HG02610 (cell line): ENCODE data around the gene TMEM171.

Source experiments
- ATAC-seq: cut with Tn5 transposase; IDR thresholded peaks from one replicate; pipeline ENCODE4 v1.9.1; 2021; ENCODE audit warnings: mild to moderate bottlenecking, moderate library complexity; ENCODE audit not compliant: unreplicated experiment

TMEM171 gene

GRCh38 chr5:73119451-73120157, 771 bp upstream of the TMEM171 start:
- ATAC-seq = no peak

- ATAC-seq = no peak
Measured at GRCh38 chr5:73121119-73121463, 716 bp downstream of the TMEM171 start.

GRCh38 chr5:73122875-73123810, 2.8 kb downstream of the TMEM171 start:
- ATAC-seq = no peak

- no peak for ATAC-seq
Measured at GRCh38 chr5:73125289-73125688, 4.9 kb downstream of the TMEM171 start.

GRCh38 chr5:73126381-73126780, 6.0 kb downstream of the TMEM171 start:
- ATAC-seq = no peak

- ATAC-seq = no peak
Measured at GRCh38 chr5:73126957-73127356, 6.6 kb downstream of the TMEM171 start.

- no peak for ATAC-seq
Measured at GRCh38 chr5:73129143-73129542, 8.8 kb downstream of the TMEM171 start.

GRCh38 chr5:73130811-73131210, 10.4 kb downstream of the TMEM171 start:
- no peak for ATAC-seq

- ATAC-seq = no peak
Measured at GRCh38 chr5:73131711-73132425, 11.5 kb downstream of the TMEM171 start.

- ATAC-seq = no peak
Measured at GRCh38 chr5:73132759-73133158, 12.4 kb downstream of the TMEM171 start.

- no peak for ATAC-seq
Measured at GRCh38 chr5:73135021-73135420, 14.6 kb downstream of the TMEM171 start.

- ATAC-seq = no peak
Measured at GRCh38 chr5:73135429-73136054, 15.2 kb downstream of the TMEM171 start.

GRCh38 chr5:73136055-73136562, 15.7 kb downstream of the TMEM171 start:
- no peak for ATAC-seq

- no peak for ATAC-seq
Measured at GRCh38 chr5:73137563-73138530, 17.5 kb downstream of the TMEM171 start.

GRCh38 chr5:73139485-73139884, 19.1 kb downstream of the TMEM171 start:
- ATAC-seq = no peak

- ATAC-seq = no peak
Measured at GRCh38 chr5:73140801-73141200, 20.4 kb downstream of the TMEM171 start.

GRCh38 chr5:73142035-73142434, 21.7 kb downstream of the TMEM171 start:
- no peak for ATAC-seq

GRCh38 chr5:73143716-73144115, 23.3 kb downstream of the TMEM171 start:
- ATAC-seq = no peak

- ATAC-seq = no peak
Measured at GRCh38 chr5:73149540-73149939, 29.2 kb downstream of the TMEM171 start.

GRCh38 chr5:73150876-73151275, 30.5 kb downstream of the TMEM171 start:
- no peak for ATAC-seq
